Liver (tissue), 9 donors: ENCODE measurements around the gene EFNB3. TPM values are rescaled to one million over a fixed set of nuclear protein-coding genes. Genes with fewer than 3 reads are reported as not detected.

Experiments
- DNase-seq: peaks from one replicate; pipeline ENCODE4 v3.0.0-alpha.2; 2017; ENCODE audit warnings: low spot score
- H3K27ac ChIP-seq, 2 donors: one replicate each; pipeline ENCODE4 v1.7.0; 2013; ENCODE audit warnings: inconsistent platforms in 2 of 2, low read length in 2 of 2, control low read depth in 1 of 2, low read depth in 1 of 2, mild to moderate bottlenecking in 1 of 2
- H3K27me3 ChIP-seq, 4 donors: one replicate each; pipeline versions ENCODE4 v1.6.1 to v1.7.0; 2013; ENCODE audit warnings: low read length in 3 of 4, inconsistent platforms in 1 of 4, mild to moderate bottlenecking in 1 of 4, moderate library complexity in 1 of 4; ENCODE audit not compliant: control insufficient read depth in 4 of 4, insufficient read depth in 4 of 4
- H3K36me3 ChIP-seq, 4 donors: one replicate each; pipeline versions ENCODE4 v1.6.1 to v1.7.0; 2013; ENCODE audit warnings: low read length in 3 of 4, mild to moderate bottlenecking in 3 of 4, low read depth in 1 of 4, moderate library complexity in 1 of 4; ENCODE audit not compliant: control insufficient read depth in 4 of 4, insufficient read depth in 3 of 4
- H3K4me1 ChIP-seq, 4 donors: one replicate each; pipeline versions ENCODE4 v1.6.1 to v1.7.0; 2013; ENCODE audit warnings: low read length in 3 of 4, mild to moderate bottlenecking in 3 of 4, moderate library complexity in 1 of 4; ENCODE audit not compliant: control insufficient read depth in 4 of 4, insufficient read depth in 4 of 4
- H3K4me3 ChIP-seq, 3 donors: one replicate each; pipeline versions ENCODE4 v1.6.1 to v1.7.0; 2013; ENCODE audit warnings: low read length in 3 of 3, control low read depth in 1 of 3, low read depth in 1 of 3, mild to moderate bottlenecking in 1 of 3
- H3K9ac ChIP-seq, 2 donors: one replicate each; pipeline ENCODE4 v1.7.0; 2013; ENCODE audit warnings: low read length in 2 of 2, mild to moderate bottlenecking in 2 of 2, moderate library complexity in 2 of 2, control low read depth in 1 of 2, low read depth in 1 of 2
- H3K9me3 ChIP-seq, 4 donors: one replicate each; pipeline versions ENCODE4 v1.6.1 to v1.7.0; 2013; ENCODE audit warnings: low read length in 3 of 4; ENCODE audit not compliant: control insufficient read depth in 4 of 4
- ATF3 ChIP-seq: IDR thresholded peaks from 2 replicates; pipeline ENCODE4 v1.6.1; 2016; ENCODE audit warnings: antibody characterized with exemption
- CTCF ChIP-seq: fragments of 150-350 bp; IDR thresholded peaks from 2 replicates; pipeline ENCODE4 v1.5.1; 2017; ENCODE audit warnings: improper control_type of control experiment, low read depth, low read length; ENCODE audit not compliant: missing input control
- EGR1 ChIP-seq, 2 donors: IDR thresholded peaks; 2 replicates each; pipeline ENCODE4 v1.6.1; 2016 to 2018; ENCODE audit warnings: antibody characterized with exemption in 2 of 2, low read depth in 2 of 2
- FOXA1 ChIP-seq: IDR thresholded peaks from 2 replicates; pipeline ENCODE4 v1.6.1; 2016; ENCODE audit warnings: antibody characterized with exemption
- FOXA2 ChIP-seq: IDR thresholded peaks from 2 replicates; pipeline ENCODE4 v1.6.1; 2016; ENCODE audit warnings: antibody characterized with exemption
- GABPA ChIP-seq, 2 donors: IDR thresholded peaks in 1 of 2; conservative IDR thresholded peaks in 1 of 2; 2 replicates each; pipeline ENCODE4 v1.6.1; 2016; ENCODE audit warnings: antibody characterized with exemption in 2 of 2, mild to moderate bottlenecking in 1 of 2, moderate library complexity in 1 of 2
- HNF4A ChIP-seq, 2 donors: conservative IDR thresholded peaks; 2 replicates each; pipeline ENCODE4 v1.6.1; 2016; ENCODE audit warnings: antibody characterized with exemption in 2 of 2, mild to moderate bottlenecking in 2 of 2
- HNF4G ChIP-seq: IDR thresholded peaks from 2 replicates; pipeline ENCODE4 v1.6.1; 2016; ENCODE audit warnings: antibody characterized with exemption
- JUND ChIP-seq, 2 donors: IDR thresholded peaks; 2 replicates each; pipeline ENCODE4 v1.6.1; 2016; ENCODE audit warnings: antibody characterized with exemption in 2 of 2
- NR2F2 ChIP-seq: IDR thresholded peaks from 2 replicates; pipeline ENCODE4 v1.6.1; 2016; ENCODE audit warnings: antibody characterized with exemption
- RAD21 ChIP-seq, 2 donors: IDR thresholded peaks; 2 replicates each; pipeline ENCODE4 v1.6.1; 2016; ENCODE audit warnings: antibody characterized with exemption in 2 of 2, mild to moderate bottlenecking in 2 of 2
- REST ChIP-seq: IDR thresholded peaks from 2 replicates; pipeline ENCODE4 v1.6.1; 2016; ENCODE audit warnings: antibody characterized with exemption, mild to moderate bottlenecking
- RXRA ChIP-seq, 2 donors: IDR thresholded peaks; 2 replicates each; pipeline ENCODE4 v1.6.1; 2017 to 2018; ENCODE audit warnings: antibody characterized with exemption in 2 of 2, mild to moderate bottlenecking in 1 of 2
- TAF1 ChIP-seq: conservative IDR thresholded peaks from 2 replicates; pipeline ENCODE4 v1.6.1; 2016; ENCODE audit warnings: antibody characterized with exemption, mild to moderate bottlenecking
- YY1 ChIP-seq: IDR thresholded peaks from 2 replicates; pipeline ENCODE4 v1.6.1; 2016; ENCODE audit warnings: antibody characterized with exemption, mild to moderate bottlenecking
- ZBTB33 ChIP-seq: IDR thresholded peaks from 2 replicates; pipeline ENCODE4 v1.6.1; 2016; ENCODE audit warnings: antibody characterized with exemption
- WGBS: extraction: QIAGEN DNeasy Blood & Tissue Kit; methylation state at CpG from one replicate; pipeline ENCODE4 v1.1.7; 2013; 5-methylcytosine and 5-hydroxymethylcytosine counted together
- polyA plus RNA-seq, 2 donors: library from polyadenylated mRNA; stranded (reverse) in 1 of 2; unstranded in 1 of 2; fragments of 200-250 nt in 1 of 2; fragments of >200 nt in 1 of 2; fragmentation: Nextera tagmentation in 1 of 2; extraction: Ambion mirVana in 1 of 2; gene quantifications; one replicate each; pipeline versions ENCODE4 v1.2.1 to v1.2.3, GENCODE V29; 2013 to 2015
- total RNA-seq, 2 donors: library from RNA; depleted of rRNA; stranded (reverse); fragments of >200 nt; gene quantifications; one replicate each; pipeline ENCODE4 v1.2.3, GENCODE V29; 2014
- TF ChIP-seq, protein P1 (sequence below): IDR thresholded peaks from 2 replicates; pipeline ENCODE4 v1.6.1; 2016; ENCODE audit warnings: antibody characterized with exemption
- donor health status: healthy.
- donor health status: healthy.
- donor health status: healthy.
- donor health status: healthy.
- donor health status: healthy.

EFNB3 gene
- total and polyA plus RNA-seq, 4 donors = 0.19 to 0.80 (median 0.41) TPM

GRCh38 chr17:7707446-7707845, 2.4 kb downstream of the EFNB3 start:
- TF ChIP-seq ZBTB33 (no peak), ATF3 (no peak), HNF4A (conservative IDR thresholded peaks at IDR 0.05) (no peak), FOXA1 (no peak), NR2F2 (no peak), REST (no peak), YY1 (no peak), EGR1 (IDR thresholded peaks at IDR 0.05; ENCODE audit: low read depth in 2 of 2) (no peak), FOXA2 (no peak), GABPA (IDR thresholded peaks at IDR 0.05 in 1 of 2, conservative IDR thresholded peaks at IDR 0.05 in 1 of 2) (no peak), JUND (IDR thresholded peaks at IDR 0.05) (no peak), RXRA (IDR thresholded peaks at IDR 0.05) (no peak), HNF4G (no peak), RAD21 (IDR thresholded peaks at IDR 0.05) (no peak)
- no peaks in the 10 kb centered on the region for H3K9me3 ChIP-seq
- H3K9ac ChIP-seq = no peak overlapping the region
- H3K36me3 ChIP-seq = peaks cover 0 to 3% (median 0%) of the 10 kb centered on the region in 4 donors
- no peak overlapping the region for H3K4me3 ChIP-seq
- WGBS = 80% methylated on average over 9 of the region's 9 CpGs
- no peak for DNase-seq
- H3K4me1 ChIP-seq = peaks cover 1 to 6% (median 2%) of the 10 kb centered on the region in 4 donors
- peaks cover 0 to 24% (median 13%) of the 10 kb centered on the region in 4 donors for H3K27me3 ChIP-seq
- no peak overlapping the region for H3K27ac ChIP-seq

DNA sequence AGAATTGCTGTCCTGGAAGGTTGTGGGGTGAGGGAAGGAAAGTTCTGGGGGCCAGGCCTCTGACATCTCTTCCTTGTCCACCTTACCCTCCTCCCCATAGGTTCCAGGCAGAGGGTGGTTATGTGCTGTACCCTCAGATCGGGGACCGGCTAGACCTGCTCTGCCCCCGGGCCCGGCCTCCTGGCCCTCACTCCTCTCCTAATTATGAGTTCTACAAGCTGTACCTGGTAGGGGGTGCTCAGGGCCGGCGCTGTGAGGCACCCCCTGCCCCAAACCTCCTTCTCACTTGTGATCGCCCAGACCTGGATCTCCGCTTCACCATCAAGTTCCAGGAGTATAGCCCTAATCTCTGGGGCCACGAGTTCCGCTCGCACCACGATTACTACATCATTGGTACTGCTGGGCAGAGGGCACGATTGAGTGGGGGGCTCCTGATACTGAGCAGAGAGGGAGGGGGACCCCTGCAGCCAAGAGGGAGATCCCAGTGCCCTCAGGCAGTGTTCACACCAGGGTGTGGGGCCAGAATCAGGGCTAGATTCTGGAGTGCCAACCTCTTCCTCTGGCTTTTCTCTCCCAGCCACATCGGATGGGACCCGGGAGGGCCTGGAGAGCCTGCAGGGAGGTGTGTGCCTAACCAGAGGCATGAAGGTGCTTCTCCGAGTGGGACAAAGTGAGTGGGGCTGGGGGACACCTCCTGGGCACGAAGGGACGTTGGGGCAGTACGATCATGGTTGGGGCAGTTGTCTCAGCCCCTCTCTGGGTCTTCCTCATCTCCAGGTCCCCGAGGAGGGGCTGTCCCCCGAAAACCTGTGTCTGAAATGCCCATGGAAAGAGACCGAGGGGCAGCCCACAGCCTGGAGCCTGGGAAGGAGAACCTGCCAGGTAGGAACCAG, 3.1 kb downstream of the EFNB3 start:
- H3K27ac ChIP-seq = no peak overlapping the region
- DNase-seq = no peak
- H3K27me3 ChIP-seq = peaks cover 0 to 24% (median 13%) of the 10 kb centered on the region in 4 donors
- no peak overlapping the region for H3K9ac ChIP-seq
- H3K9me3 ChIP-seq = no peaks in the 10 kb centered on the region
- 79% methylated on average over 22 of the region's 22 CpGs for WGBS
- no peak overlapping the region for H3K4me3 ChIP-seq
- H3K36me3 ChIP-seq = no peaks in the 10 kb centered on the region
- peaks cover 1 to 6% (median 2%) of the 10 kb centered on the region in 4 donors for H3K4me1 ChIP-seq
- TF ChIP-seq FOXA1 (no peak), CTCF (no peak), YY1 (no peak), HNF4A (conservative IDR thresholded peaks at IDR 0.05) (no peak), TAF1 (no peak), RAD21 (IDR thresholded peaks at IDR 0.05) (no peak), HNF4G (no peak), ZBTB33 (no peak), FOXA2 (no peak), RXRA (IDR thresholded peaks at IDR 0.05) (no peak), EGR1 (IDR thresholded peaks at IDR 0.05; ENCODE audit: low read depth in 2 of 2) (no peak), GABPA (IDR thresholded peaks at IDR 0.05 in 1 of 2, conservative IDR thresholded peaks at IDR 0.05 in 1 of 2) (no peak), ATF3 (no peak), NR2F2 (no peak)
- TF ChIP-seq, protein P1, sequence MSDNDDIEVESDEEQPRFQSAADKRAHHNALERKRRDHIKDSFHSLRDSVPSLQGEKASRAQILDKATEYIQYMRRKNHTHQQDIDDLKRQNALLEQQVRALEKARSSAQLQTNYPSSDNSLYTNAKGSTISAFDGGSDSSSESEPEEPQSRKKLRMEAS = no peak
